ENCODE results near the gene WDR7.

Gene WDR7

GRCh38 chr18:56902653-56903052, 251.5 kb downstream of the WDR7 start:
- Histone ChIP-seq H3K4me1 (ENCODE audit: control insufficient read depth, insufficient read depth, low read length) (no peaks in the 10 kb centered on the region), H3K36me3 (ENCODE audit: control insufficient read depth, insufficient read depth, low read length) (no peaks in the 10 kb centered on the region), H3K27me3 (ENCODE audit: control insufficient read depth, insufficient read depth, low read length) (no peaks in the 10 kb centered on the region), H3K9me3 (ENCODE audit: control insufficient read depth, low read length) (no peaks in the 10 kb centered on the region), H3K9ac (ENCODE audit: low read length) (no peak overlapping the region), H3K4me3 (ENCODE audit: low read length) (no peak overlapping the region)

GRCh38 chr18:56903686-56904085, 252.5 kb downstream of the WDR7 start:
- Histone ChIP-seq H3K9ac (ENCODE audit: low read length) (no peak overlapping the region), H3K27me3 (ENCODE audit: control insufficient read depth, insufficient read depth, low read length) (no peaks in the 10 kb centered on the region), H3K36me3 (ENCODE audit: control insufficient read depth, insufficient read depth, low read length) (no peaks in the 10 kb centered on the region), H3K4me1 (ENCODE audit: control insufficient read depth, insufficient read depth, low read length) (no peaks in the 10 kb centered on the region), H3K4me3 (ENCODE audit: low read length) (no peak overlapping the region), H3K9me3 (ENCODE audit: control insufficient read depth, low read length) (no peaks in the 10 kb centered on the region)

- H3K9me3 ChIP-seq (ENCODE audit: control insufficient read depth, low read length), result no peaks in the 10 kb centered on the region
- no peaks in the 10 kb centered on the region for H3K4me1 ChIP-seq (ENCODE audit: control insufficient read depth, insufficient read depth, low read length)
- no peak overlapping the region for H3K9ac ChIP-seq (ENCODE audit: low read length)
Observed at GRCh38 chr18:56907771-56908170, 256.6 kb downstream of the WDR7 start.

GRCh38 chr18:56910237-56910636, 259.1 kb downstream of the WDR7 start:
- no peak overlapping the region for H3K9ac ChIP-seq (ENCODE audit: low read length)
- H3K4me3 ChIP-seq (ENCODE audit: low read length), result no peak overlapping the region
- no peaks in the 10 kb centered on the region for H3K4me1 ChIP-seq (ENCODE audit: control insufficient read depth, insufficient read depth, low read length)
- H3K9me3 ChIP-seq (ENCODE audit: control insufficient read depth, low read length), result no peaks in the 10 kb centered on the region
- H3K27me3 ChIP-seq (ENCODE audit: control insufficient read depth, insufficient read depth, low read length), result no peaks in the 10 kb centered on the region
- no peaks in the 10 kb centered on the region for H3K36me3 ChIP-seq (ENCODE audit: control insufficient read depth, insufficient read depth, low read length)

More at GRCh38 chr18:56907771-56908170, 256.6 kb downstream of the WDR7 start:
- no peaks in the 10 kb centered on the region for H3K36me3 ChIP-seq (ENCODE audit: control insufficient read depth, insufficient read depth, low read length)
- no peaks in the 10 kb centered on the region for H3K27me3 ChIP-seq (ENCODE audit: control insufficient read depth, insufficient read depth, low read length)
- H3K4me3 ChIP-seq (ENCODE audit: low read length), result no peak overlapping the region

- Histone ChIP-seq H3K4me1 (ENCODE audit: control insufficient read depth, insufficient read depth, low read length) (no peaks in the 10 kb centered on the region), H3K36me3 (ENCODE audit: control insufficient read depth, insufficient read depth, low read length) (no peaks in the 10 kb centered on the region), H3K9ac (ENCODE audit: low read length) (no peak overlapping the region), H3K27me3 (ENCODE audit: control insufficient read depth, insufficient read depth, low read length) (no peaks in the 10 kb centered on the region), H3K9me3 (ENCODE audit: control insufficient read depth, low read length) (no peaks in the 10 kb centered on the region), H3K4me3 (ENCODE audit: low read length) (no peak overlapping the region)
Observed at GRCh38 chr18:56910967-56911366, 259.8 kb downstream of the WDR7 start.

GRCh38 chr18:56913941-56914340, 262.8 kb downstream of the WDR7 start:
- Histone ChIP-seq H3K4me3 (ENCODE audit: low read length) (no peak overlapping the region), H3K36me3 (ENCODE audit: control insufficient read depth, insufficient read depth, low read length) (no peaks in the 10 kb centered on the region), H3K4me1 (ENCODE audit: control insufficient read depth, insufficient read depth, low read length) (no peaks in the 10 kb centered on the region), H3K27me3 (ENCODE audit: control insufficient read depth, insufficient read depth, low read length) (no peaks in the 10 kb centered on the region), H3K9me3 (ENCODE audit: control insufficient read depth, low read length) (no peaks in the 10 kb centered on the region), H3K9ac (ENCODE audit: low read length) (no peak overlapping the region)

GRCh38 chr18:56919190-56919589, 268.0 kb downstream of the WDR7 start:
- H3K9me3 ChIP-seq (ENCODE audit: control insufficient read depth, low read length), result no peaks in the 10 kb centered on the region
- H3K4me1 ChIP-seq (ENCODE audit: control insufficient read depth, insufficient read depth, low read length), result no peaks in the 10 kb centered on the region
- H3K9ac ChIP-seq (ENCODE audit: low read length), result no peak overlapping the region
- no peak overlapping the region for H3K4me3 ChIP-seq (ENCODE audit: low read length)
- no peaks in the 10 kb centered on the region for H3K36me3 ChIP-seq (ENCODE audit: control insufficient read depth, insufficient read depth, low read length)
- no peaks in the 10 kb centered on the region for H3K27me3 ChIP-seq (ENCODE audit: control insufficient read depth, insufficient read depth, low read length)

- no peaks in the 10 kb centered on the region for H3K36me3 ChIP-seq (ENCODE audit: control insufficient read depth, insufficient read depth, low read length)
- H3K27me3 ChIP-seq (ENCODE audit: control insufficient read depth, insufficient read depth, low read length), result no peaks in the 10 kb centered on the region
- H3K4me3 ChIP-seq (ENCODE audit: low read length), result no peak overlapping the region
- H3K4me1 ChIP-seq (ENCODE audit: control insufficient read depth, insufficient read depth, low read length), result no peaks in the 10 kb centered on the region
- no peak overlapping the region for H3K9ac ChIP-seq (ENCODE audit: low read length)
- H3K9me3 ChIP-seq (ENCODE audit: control insufficient read depth, low read length), result no peaks in the 10 kb centered on the region
Observed at GRCh38 chr18:56921896-56922480, 270.8 kb downstream of the WDR7 start.

GRCh38 chr18:56926734-56927133, 275.6 kb downstream of the WDR7 start:
- no peaks in the 10 kb centered on the region for H3K27me3 ChIP-seq (ENCODE audit: control insufficient read depth, insufficient read depth, low read length)

GRCh38 chr18:56927786-56928185, 276.6 kb downstream of the WDR7 start:
- no peaks in the 10 kb centered on the region for H3K27me3 ChIP-seq (ENCODE audit: control insufficient read depth, insufficient read depth, low read length)
- H3K4me1 ChIP-seq (ENCODE audit: control insufficient read depth, insufficient read depth, low read length), result no peaks in the 10 kb centered on the region
- H3K9me3 ChIP-seq (ENCODE audit: control insufficient read depth, low read length), result no peaks in the 10 kb centered on the region
- H3K9ac ChIP-seq (ENCODE audit: low read length), result no peak overlapping the region
- no peak overlapping the region for H3K4me3 ChIP-seq (ENCODE audit: low read length)
- H3K36me3 ChIP-seq (ENCODE audit: control insufficient read depth, insufficient read depth, low read length), result no peaks in the 10 kb centered on the region

More at GRCh38 chr18:56926734-56927133, 275.6 kb downstream of the WDR7 start:
- no peaks in the 10 kb centered on the region for H3K36me3 ChIP-seq (ENCODE audit: control insufficient read depth, insufficient read depth, low read length)
- H3K9ac ChIP-seq (ENCODE audit: low read length), result no peak overlapping the region
- H3K4me3 ChIP-seq (ENCODE audit: low read length), result no peak overlapping the region
- H3K4me1 ChIP-seq (ENCODE audit: control insufficient read depth, insufficient read depth, low read length), result no peaks in the 10 kb centered on the region
- H3K9me3 ChIP-seq (ENCODE audit: control insufficient read depth, low read length), result no peaks in the 10 kb centered on the region

- H3K4me3 ChIP-seq (ENCODE audit: low read length), result no peak overlapping the region
- no peaks in the 10 kb centered on the region for H3K36me3 ChIP-seq (ENCODE audit: control insufficient read depth, insufficient read depth, low read length)
- H3K9ac ChIP-seq (ENCODE audit: low read length), result no peak overlapping the region
- no peaks in the 10 kb centered on the region for H3K9me3 ChIP-seq (ENCODE audit: control insufficient read depth, low read length)
- no peaks in the 10 kb centered on the region for H3K27me3 ChIP-seq (ENCODE audit: control insufficient read depth, insufficient read depth, low read length)
- no peaks in the 10 kb centered on the region for H3K4me1 ChIP-seq (ENCODE audit: control insufficient read depth, insufficient read depth, low read length)
Observed at GRCh38 chr18:56929886-56930285, 278.7 kb downstream of the WDR7 start.

GRCh38 chr18:56933472-56933871, 282.3 kb downstream of the WDR7 start:
- no peak overlapping the region for H3K9ac ChIP-seq (ENCODE audit: low read length)
- H3K36me3 ChIP-seq (ENCODE audit: control insufficient read depth, insufficient read depth, low read length), result no peaks in the 10 kb centered on the region
- no peak overlapping the region for H3K4me3 ChIP-seq (ENCODE audit: low read length)
- H3K9me3 ChIP-seq (ENCODE audit: control insufficient read depth, low read length), result no peaks in the 10 kb centered on the region
- H3K27me3 ChIP-seq (ENCODE audit: control insufficient read depth, insufficient read depth, low read length), result no peaks in the 10 kb centered on the region
- H3K4me1 ChIP-seq (ENCODE audit: control insufficient read depth, insufficient read depth, low read length), result no peaks in the 10 kb centered on the region

GRCh38 chr18:56934131-56934530, 283.0 kb downstream of the WDR7 start:
- Histone ChIP-seq H3K36me3 (ENCODE audit: control insufficient read depth, insufficient read depth, low read length) (no peaks in the 10 kb centered on the region), H3K9me3 (ENCODE audit: control insufficient read depth, low read length) (no peaks in the 10 kb centered on the region), H3K4me1 (ENCODE audit: control insufficient read depth, insufficient read depth, low read length) (no peaks in the 10 kb centered on the region), H3K9ac (ENCODE audit: low read length) (no peak overlapping the region), H3K27me3 (ENCODE audit: control insufficient read depth, insufficient read depth, low read length) (no peaks in the 10 kb centered on the region), H3K4me3 (ENCODE audit: low read length) (no peak overlapping the region)
